Measurements from ENCODE around the gene SESN1.

DNA sequence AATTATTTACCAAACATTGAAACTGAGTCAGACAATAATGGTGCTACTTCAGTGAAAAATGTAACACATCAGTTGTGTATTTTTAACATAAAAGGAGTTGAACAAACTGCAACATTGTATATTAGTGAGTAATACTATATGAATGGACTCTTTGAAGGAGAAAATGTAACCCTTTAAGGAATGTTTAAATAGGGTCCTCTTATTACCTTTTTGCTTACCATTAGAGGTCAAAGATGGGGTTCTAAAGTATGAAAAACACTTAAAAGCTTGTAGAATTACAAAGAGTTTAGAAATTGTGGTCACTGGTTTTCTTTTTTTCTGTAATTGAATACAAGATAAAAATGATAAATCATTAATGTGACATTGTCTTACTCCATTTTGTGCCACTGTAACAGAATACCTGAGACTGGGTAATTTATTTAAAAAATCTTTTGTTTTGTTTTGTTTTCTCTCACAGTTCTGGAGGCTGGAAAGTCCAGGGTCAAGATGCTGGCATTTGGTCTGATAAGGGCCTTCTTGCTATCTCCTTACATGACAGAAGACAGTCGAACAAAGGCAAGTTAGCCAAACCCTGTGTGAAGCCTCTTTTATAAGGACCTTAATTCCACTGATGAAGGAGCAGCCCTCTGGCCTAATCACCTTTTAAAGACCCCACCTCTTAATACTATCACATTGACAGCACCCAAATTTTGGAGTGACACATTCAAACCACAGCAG, 43.2 kb downstream of the SESN1 start:
- TF ChIP-seq, protein P1, sequence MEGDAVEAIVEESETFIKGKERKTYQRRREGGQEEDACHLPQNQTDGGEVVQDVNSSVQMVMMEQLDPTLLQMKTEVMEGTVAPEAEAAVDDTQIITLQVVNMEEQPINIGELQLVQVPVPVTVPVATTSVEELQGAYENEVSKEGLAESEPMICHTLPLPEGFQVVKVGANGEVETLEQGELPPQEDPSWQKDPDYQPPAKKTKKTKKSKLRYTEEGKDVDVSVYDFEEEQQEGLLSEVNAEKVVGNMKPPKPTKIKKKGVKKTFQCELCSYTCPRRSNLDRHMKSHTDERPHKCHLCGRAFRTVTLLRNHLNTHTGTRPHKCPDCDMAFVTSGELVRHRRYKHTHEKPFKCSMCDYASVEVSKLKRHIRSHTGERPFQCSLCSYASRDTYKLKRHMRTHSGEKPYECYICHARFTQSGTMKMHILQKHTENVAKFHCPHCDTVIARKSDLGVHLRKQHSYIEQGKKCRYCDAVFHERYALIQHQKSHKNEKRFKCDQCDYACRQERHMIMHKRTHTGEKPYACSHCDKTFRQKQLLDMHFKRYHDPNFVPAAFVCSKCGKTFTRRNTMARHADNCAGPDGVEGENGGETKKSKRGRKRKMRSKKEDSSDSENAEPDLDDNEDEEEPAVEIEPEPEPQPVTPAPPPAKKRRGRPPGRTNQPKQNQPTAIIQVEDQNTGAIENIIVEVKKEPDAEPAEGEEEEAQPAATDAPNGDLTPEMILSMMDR (IDR thresholded peaks at IDR 0.05), result no peak
- no peak for TF ChIP-seq POLR2A (IDR thresholded peaks at IDR 0.05)
